ENCODE data around the gene GALNT6.
"Not testable (repeated sequence)": the region's sequence is repeated elsewhere in the genome, so short reads cannot be mapped to it uniquely, and the experiment has no call there.

The GALNT6 gene

DNA sequence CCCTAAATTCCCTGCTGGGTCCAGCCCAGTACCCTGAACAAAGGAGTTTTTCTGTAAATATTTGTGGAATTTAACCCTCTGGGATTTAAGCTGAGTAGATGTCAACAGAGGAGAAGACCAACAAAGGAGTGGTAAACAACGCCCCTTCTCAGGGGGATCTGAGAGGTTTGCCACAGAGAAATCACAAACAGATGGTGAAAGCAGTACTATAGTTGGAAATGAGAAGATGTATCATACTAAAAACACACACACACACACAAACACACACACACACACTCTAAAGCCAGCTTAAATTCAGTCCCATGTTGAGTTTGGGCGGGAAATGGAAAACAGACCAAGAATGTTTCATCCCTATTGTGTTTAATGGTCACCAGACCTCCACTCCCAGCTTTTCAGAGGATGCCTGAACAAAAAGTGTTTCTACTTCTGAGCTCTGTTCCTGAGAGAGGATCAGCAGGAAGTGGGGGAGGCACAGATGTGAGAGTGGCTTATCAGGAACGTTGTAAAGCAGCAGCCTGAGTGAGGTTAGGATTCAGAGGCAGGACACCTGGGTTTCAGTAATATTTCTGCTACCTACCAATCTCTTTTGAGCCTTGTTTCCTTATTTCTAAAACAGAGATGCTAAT lies 70.4 kb downstream of the GALNT6 start:
- DNase-seq: no peak

GRCh38 chr12:51320311-51320694 lies 70.9 kb downstream of the GALNT6 start:
- DNase-seq: no peak

GRCh38 chr12:51318846-51319599 lies 72.2 kb downstream of the GALNT6 start:
- DNase-seq: no peak

GRCh38 chr12:51318057-51318806 lies 73.0 kb downstream of the GALNT6 start:
- DNase-seq: not testable (repeated sequence)

GRCh38 chr12:51311389-51311788 lies 79.8 kb downstream of the GALNT6 start:
- no peak for DNase-seq

DNA sequence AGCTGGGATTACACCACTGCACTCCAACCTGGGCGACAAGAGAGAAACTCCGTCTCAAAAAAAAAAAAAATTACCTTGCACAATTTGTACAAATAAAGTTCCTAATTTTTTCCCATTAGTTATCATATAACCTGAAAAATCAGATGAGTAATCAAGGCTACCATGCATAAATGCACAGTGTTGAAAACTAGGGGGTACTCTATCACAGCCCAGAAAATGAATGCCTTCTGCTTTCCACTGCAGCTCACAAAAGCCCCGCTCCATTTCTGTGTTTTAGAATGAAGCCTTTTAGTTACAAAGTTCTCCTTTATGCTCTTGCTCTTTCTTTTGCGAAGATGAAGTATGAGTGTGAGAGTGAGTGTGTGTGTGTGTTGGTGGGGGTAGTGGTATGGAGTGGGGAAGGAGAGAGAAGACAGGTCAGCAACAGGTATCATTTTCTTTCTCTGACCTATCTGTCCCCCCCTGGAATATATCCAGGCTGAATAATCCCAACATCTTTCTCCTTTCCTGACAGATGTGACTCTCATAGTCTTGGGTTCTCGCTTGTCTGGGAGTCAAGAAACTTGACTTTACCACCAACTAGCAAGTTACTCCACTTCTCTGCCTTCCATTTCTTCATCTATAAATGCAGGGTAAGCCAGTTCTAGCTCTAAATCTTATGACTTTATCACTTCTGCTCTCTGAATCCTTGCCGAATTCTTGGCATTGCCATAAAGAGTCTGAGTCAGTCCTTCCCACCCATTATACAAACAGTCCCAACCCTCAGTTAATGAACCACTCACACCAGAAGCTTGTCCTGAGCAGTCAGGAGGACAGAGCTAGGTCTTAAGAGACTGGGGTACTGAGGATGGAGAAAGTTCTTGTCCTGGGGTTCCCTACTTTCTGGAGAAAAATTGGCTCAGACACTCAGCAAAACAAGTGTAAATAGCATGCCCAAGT lies 83.3 kb downstream of the GALNT6 start:
- no peak for DNase-seq

DNA sequence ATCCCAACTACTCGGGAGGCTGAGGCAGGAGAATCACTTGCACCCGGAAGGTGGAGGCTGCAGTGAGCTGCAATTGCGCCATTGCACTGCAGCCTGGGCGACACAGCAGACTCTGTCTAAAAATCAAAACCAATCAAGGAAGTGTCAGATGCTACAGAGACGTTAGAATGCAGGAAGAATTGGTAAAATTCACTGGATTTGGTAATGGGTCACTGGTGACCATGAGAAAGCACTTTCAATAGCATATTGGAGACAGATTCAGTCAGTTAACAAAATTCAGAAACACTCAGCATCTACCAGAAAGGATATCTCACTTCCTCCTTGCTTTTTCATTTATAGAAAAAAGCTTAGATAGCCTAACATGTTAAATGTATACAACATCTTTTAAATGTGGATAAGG lies 84.7 kb downstream of the GALNT6 start:
- no peak for DNase-seq

All from activated naive CD4-positive, alpha-beta T cell treated with anti-CD3 and anti-CD28 coated beads, Interleukin-2, amount 50 U/mL, for 16 hours (primary cell).